Ishikawa (cell line): Measurements from ENCODE around the gene ARL6IP6.

ENCODE experiments used
- CEBPB ChIP-seq: IDR thresholded peaks from 2 replicates; pipeline ENCODE4 v1.6.1; 2012
- CREB1 ChIP-seq: IDR thresholded peaks from 2 replicates; pipeline ENCODE4 v1.6.1; 2012; ENCODE audit warnings: low read depth
- EGR1 ChIP-seq: IDR thresholded peaks from 2 replicates; pipeline ENCODE4 v1.6.1; 2012
- EP300 ChIP-seq: IDR thresholded peaks from 2 replicates; pipeline ENCODE4 v1.6.1; 2012; ENCODE audit warnings: borderline replicate concordance
- FOXM1 ChIP-seq: IDR thresholded peaks from 2 replicates; pipeline ENCODE4 v1.6.1; 2012; ENCODE audit warnings: low read depth, borderline replicate concordance
- NFIC ChIP-seq: IDR thresholded peaks from 2 replicates; pipeline ENCODE4 v1.6.1; 2012
- RAD21 ChIP-seq: IDR thresholded peaks from 2 replicates; pipeline ENCODE4 v1.6.1; 2012; ENCODE audit warnings: low read depth
- TAF1 ChIP-seq: IDR thresholded peaks from 2 replicates; pipeline ENCODE4 v1.6.1; 2012; ENCODE audit warnings: low read depth, mild to moderate bottlenecking
- TCF12 ChIP-seq: IDR thresholded peaks from 2 replicates; pipeline ENCODE4 v1.6.1; 2012; ENCODE audit warnings: low read depth
- TEAD4 ChIP-seq: IDR thresholded peaks from 2 replicates; pipeline ENCODE4 v1.6.1; 2012
- YY1 ChIP-seq: IDR thresholded peaks from 2 replicates; pipeline ENCODE4 v1.6.1; 2012; ENCODE audit warnings: low read depth
- ZBTB7A ChIP-seq: IDR thresholded peaks from 2 replicates; pipeline ENCODE4 v1.6.1; 2012; ENCODE audit warnings: low read depth
- TF ChIP-seq, protein P1 (sequence below): IDR thresholded peaks from 2 replicates; pipeline ENCODE4 v1.6.1; 2012; ENCODE audit warnings: low read depth, mild to moderate bottlenecking
- TF ChIP-seq, protein P2 (sequence below): IDR thresholded peaks from 2 replicates; pipeline ENCODE4 v1.6.1; 2012
- TF ChIP-seq, protein P3 (sequence below): IDR thresholded peaks from 2 replicates; pipeline ENCODE4 v1.6.1; 2012

The ARL6IP6 gene

DNA sequence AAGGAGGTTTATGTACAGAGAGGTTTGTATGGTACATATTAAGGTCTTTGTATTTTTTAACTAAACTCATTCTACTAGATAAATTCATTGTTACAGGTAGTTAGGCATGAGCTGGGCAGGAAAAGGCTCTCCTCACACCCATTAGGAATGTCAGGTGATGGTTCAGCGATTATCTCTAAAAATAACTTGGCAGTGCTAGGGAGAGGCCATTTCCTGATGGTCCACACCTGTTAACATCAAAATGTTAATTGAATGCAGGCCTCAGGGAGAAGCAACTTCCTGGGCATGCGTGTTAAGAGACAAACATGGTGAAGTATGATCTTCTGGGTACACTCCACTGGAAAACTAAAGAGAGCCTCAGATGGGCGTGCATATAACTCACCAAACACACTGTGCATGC is 73.6 kb downstream of the ARL6IP6 start:
- no peak for TF ChIP-seq YY1
- no peak for TF ChIP-seq RAD21
- TF ChIP-seq, protein P1, sequence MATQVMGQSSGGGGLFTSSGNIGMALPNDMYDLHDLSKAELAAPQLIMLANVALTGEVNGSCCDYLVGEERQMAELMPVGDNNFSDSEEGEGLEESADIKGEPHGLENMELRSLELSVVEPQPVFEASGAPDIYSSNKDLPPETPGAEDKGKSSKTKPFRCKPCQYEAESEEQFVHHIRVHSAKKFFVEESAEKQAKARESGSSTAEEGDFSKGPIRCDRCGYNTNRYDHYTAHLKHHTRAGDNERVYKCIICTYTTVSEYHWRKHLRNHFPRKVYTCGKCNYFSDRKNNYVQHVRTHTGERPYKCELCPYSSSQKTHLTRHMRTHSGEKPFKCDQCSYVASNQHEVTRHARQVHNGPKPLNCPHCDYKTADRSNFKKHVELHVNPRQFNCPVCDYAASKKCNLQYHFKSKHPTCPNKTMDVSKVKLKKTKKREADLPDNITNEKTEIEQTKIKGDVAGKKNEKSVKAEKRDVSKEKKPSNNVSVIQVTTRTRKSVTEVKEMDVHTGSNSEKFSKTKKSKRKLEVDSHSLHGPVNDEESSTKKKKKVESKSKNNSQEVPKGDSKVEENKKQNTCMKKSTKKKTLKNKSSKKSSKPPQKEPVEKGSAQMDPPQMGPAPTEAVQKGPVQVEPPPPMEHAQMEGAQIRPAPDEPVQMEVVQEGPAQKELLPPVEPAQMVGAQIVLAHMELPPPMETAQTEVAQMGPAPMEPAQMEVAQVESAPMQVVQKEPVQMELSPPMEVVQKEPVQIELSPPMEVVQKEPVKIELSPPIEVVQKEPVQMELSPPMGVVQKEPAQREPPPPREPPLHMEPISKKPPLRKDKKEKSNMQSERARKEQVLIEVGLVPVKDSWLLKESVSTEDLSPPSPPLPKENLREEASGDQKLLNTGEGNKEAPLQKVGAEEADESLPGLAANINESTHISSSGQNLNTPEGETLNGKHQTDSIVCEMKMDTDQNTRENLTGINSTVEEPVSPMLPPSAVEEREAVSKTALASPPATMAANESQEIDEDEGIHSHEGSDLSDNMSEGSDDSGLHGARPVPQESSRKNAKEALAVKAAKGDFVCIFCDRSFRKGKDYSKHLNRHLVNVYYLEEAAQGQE, result no peak

DNA sequence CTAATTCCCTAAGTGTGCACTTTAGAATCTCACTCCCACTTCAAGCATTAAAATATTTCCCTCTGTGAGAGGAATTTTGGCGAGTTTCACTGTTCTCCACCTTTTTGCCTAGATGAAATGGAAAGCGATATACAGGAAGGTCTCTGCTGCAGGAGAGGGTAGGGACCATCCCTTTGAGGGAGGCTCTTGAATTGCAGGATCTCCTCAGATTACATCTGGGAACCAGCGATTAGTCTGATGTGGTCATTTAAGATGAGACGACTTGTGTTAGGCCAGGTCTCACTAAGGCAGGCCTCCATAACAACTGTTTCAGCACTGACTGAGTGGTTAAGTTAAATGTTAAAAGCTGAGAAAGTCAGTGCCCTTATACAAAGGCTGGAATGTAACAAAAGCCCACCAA is 74.6 kb downstream of the ARL6IP6 start:
- TF ChIP-seq RAD21 (no peak), NFIC (no peak), CEBPB (no peak)
- TF ChIP-seq, protein P1, result no peak

DNA sequence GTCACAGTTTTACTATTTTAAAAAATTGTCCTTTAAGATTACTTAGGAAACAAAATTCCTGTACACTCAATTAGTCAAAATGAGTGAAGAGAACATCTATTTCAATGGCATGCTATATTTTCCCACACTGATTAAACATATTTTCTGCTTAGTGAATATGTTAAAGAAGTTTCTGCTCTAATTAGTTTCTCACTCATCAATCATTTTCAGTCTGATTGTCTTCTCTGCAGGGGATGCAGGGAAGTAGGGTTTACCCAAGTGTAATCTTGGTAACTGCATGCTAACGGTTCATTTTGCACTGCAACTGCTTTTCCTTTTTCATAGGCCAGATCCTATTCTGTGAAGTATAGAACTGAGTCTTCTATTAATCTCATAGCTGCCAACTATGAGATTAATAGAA is 78.5 kb downstream of the ARL6IP6 start:
- TF ChIP-seq ZBTB7A, result no peak
- no peak for TF ChIP-seq TEAD4
- TF ChIP-seq TAF1, result no peak
- TF ChIP-seq NFIC, result no peak
- TF ChIP-seq RAD21, result no peak
- no peak for TF ChIP-seq FOXM1
- TF ChIP-seq, protein P2, sequence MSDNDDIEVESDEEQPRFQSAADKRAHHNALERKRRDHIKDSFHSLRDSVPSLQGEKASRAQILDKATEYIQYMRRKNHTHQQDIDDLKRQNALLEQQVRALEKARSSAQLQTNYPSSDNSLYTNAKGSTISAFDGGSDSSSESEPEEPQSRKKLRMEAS, result no peak
- no peak for TF ChIP-seq TCF12
- no peak for TF ChIP-seq CREB1
- no peak for TF ChIP-seq YY1

DNA sequence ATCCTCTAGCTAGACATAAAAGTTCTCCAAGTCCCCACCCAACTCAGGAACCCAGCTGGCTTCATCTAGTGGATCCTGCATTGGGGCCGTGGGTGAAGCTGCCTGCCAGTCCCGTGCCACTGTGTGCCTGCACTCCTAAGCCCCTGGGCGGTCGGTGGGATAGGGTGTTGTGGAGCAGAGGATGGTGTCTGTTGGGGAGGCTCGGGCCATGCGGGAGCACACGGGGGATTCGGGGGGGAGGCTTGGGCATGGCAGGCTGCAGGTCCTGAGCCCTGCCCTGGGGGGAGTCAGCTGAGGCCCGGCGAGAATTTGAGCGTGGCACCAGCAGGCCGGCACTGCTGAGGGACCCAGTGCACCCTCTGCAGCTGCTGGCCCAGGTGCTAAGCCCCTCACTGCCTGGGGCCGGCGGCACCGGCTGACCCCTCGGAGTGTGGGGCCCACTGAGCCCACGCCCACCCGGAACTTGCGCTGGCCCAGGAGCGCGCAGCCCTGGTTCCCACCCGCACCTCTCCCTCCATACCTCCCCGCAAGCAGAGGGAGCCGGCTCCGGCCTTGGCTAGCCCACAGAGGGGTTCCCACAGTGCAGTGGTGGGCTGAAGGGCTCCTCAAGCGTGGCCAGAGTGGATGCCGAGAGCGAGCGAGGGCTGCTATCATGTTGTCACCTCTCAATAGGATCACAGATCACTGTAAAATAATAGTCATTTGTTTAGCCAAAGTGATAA is 86.4 kb downstream of the ARL6IP6 start:
- TF ChIP-seq, protein P3, sequence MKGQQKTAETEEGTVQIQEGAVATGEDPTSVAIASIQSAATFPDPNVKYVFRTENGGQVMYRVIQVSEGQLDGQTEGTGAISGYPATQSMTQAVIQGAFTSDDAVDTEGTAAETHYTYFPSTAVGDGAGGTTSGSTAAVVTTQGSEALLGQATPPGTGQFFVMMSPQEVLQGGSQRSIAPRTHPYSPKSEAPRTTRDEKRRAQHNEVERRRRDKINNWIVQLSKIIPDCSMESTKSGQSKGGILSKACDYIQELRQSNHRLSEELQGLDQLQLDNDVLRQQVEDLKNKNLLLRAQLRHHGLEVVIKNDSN, result no peak
- TF ChIP-seq, protein P1, result no peak
- TF ChIP-seq TEAD4 (no peak), YY1 (no peak), RAD21 (no peak), EGR1 (no peak), EP300 (no peak)

DNA sequence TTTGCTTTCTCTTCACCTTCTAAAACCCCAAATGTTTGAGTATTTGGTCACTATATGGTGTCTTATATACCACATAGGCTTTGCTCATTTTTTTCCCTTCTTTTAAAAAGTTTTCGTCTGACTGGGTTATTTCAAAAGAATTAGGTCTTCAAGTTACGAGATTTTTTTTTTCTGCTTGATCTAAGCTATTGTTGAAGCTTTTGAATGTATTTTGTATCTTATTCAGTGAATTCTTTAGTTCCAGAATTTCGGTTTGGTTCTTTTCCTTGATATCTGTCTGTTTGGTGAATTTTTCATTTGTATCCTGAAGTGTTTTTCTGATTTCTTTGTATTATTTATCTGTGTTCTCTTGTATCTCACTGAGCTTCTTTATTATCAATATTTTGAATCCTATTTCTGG is 93.5 kb downstream of the ARL6IP6 start:
- TF ChIP-seq ZBTB7A (no peak), EP300 (no peak), TEAD4 (no peak), YY1 (no peak), CEBPB (no peak), TCF12 (no peak), TAF1 (no peak)
- TF ChIP-seq, protein P1, result no peak
